GM21447 (cell line): ENCODE measurements around the gene PAK1.

Source experiments
- ATAC-seq: cut with Tn5 transposase; IDR thresholded peaks from one replicate; pipeline ENCODE4 v1.9.1; 2021; ENCODE audit not compliant: unreplicated experiment

The PAK1 gene

GRCh38 chr11:77375107-77375506 is 98.8 kb downstream of the PAK1 start:
- no peak for ATAC-seq

- ATAC-seq: no peak
Measured at GRCh38 chr11:77374611-77375031, 99.3 kb downstream of the PAK1 start.

GRCh38 chr11:77374108-77374507 is 99.8 kb downstream of the PAK1 start:
- no peak for ATAC-seq

- no peak for ATAC-seq
Measured at GRCh38 chr11:77372726-77373125, 101.2 kb downstream of the PAK1 start.

GRCh38 chr11:77371646-77372045 is 102.2 kb downstream of the PAK1 start:
- no peak for ATAC-seq

- ATAC-seq: no peak
Measured at GRCh38 chr11:77370217-77370616, 103.7 kb downstream of the PAK1 start.

GRCh38 chr11:77361184-77361583 is 112.7 kb downstream of the PAK1 start:
- ATAC-seq: no peak

- no peak for ATAC-seq
Measured at GRCh38 chr11:77359481-77359880, 114.4 kb downstream of the PAK1 start.

GRCh38 chr11:77353131-77353530 is 120.8 kb downstream of the PAK1 start:
- ATAC-seq: no peak

- no peak for ATAC-seq
Measured at GRCh38 chr11:77351281-77351886, 122.5 kb downstream of the PAK1 start.

GRCh38 chr11:77347948-77348347 is 125.9 kb downstream of the PAK1 start:
- no peak for ATAC-seq

- no peak for ATAC-seq
Measured at GRCh38 chr11:77346906-77347603, 126.8 kb downstream of the PAK1 start.

- ATAC-seq: no peak
Measured at GRCh38 chr11:77345621-77346020, 128.3 kb downstream of the PAK1 start.

GRCh38 chr11:77340501-77340900 is 133.4 kb downstream of the PAK1 start:
- no peak for ATAC-seq

- ATAC-seq: no peak
Measured at GRCh38 chr11:77332259-77332658, 141.6 kb downstream of the PAK1 start.

- ATAC-seq: no peak
Measured at GRCh38 chr11:77325159-77325558, 148.7 kb downstream of the PAK1 start.

- no peak for ATAC-seq
Measured at GRCh38 chr11:77324508-77324907, 149.4 kb downstream of the PAK1 start.

GRCh38 chr11:77322926-77323590 is 150.8 kb downstream of the PAK1 start:
- ATAC-seq: no peak

GRCh38 chr11:77322506-77322905 is 151.4 kb downstream of the PAK1 start:
- no peak for ATAC-seq

GRCh38 chr11:77320351-77320750 is 153.5 kb downstream of the PAK1 start:
- no peak for ATAC-seq

GRCh38 chr11:77318600-77318999 is 155.3 kb downstream of the PAK1 start:
- no peak for ATAC-seq

- no peak for ATAC-seq
Measured at GRCh38 chr11:77316733-77317342, 157.1 kb downstream of the PAK1 start.
